GM18867 (cell line): Measurements from ENCODE around the gene TUBE1.

Experiments
- ATAC-seq: cut with Tn5 transposase; IDR thresholded peaks from one replicate; pipeline ENCODE4 v1.9.1; 2021; ENCODE audit warnings: mild to moderate bottlenecking, moderate library complexity; ENCODE audit not compliant: unreplicated experiment

The TUBE1 gene

GRCh38 chr6:112037783-112038216 lies 49.5 kb downstream of the TUBE1 start:
- ATAC-seq = no peak

- ATAC-seq = no peak
These were observed 51.1 kb downstream of the TUBE1 start for GRCh38 chr6:112036088-112036637.

DNA sequence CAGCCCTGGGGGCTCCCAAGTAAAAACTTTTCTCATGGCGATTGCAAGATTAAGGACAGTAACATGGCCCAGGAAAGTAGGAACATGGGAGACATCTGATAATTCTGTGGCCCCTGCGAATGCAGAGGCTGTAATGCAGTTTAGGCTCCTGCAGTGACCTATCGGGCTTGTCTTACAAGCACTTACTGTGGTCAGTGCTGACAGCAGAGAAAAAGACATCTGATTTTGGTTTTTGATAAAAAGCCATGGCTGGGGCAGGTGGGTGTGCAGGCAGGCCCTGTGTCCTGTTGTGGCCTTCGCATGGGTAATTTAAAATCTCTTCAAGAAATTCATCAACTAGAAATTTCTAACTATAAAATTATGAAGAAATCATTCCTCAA lies 52.7 kb downstream of the TUBE1 start:
- ATAC-seq = no peak

GRCh38 chr6:112033791-112034615 lies 53.3 kb downstream of the TUBE1 start:
- ATAC-seq = no peak

DNA sequence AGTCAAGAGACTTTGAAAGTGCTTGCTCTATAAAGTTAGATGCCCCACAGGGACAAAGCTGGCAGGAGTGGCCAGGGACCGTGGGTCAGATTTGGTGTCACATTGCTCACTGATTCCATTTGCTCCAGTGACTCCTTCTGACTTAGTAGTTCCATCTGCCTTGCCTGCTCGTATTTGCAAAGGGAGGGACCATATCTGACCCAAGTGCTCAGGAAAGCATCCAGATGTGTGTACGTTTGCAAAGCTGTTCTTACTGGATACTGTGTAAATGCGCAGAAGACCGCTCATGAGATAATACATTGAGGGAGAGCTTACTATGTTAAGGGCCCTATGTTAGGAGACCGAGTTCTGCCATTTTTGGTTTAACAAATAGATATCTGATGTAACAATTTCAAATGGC lies 54.6 kb downstream of the TUBE1 start:
- no peak for ATAC-seq

DNA sequence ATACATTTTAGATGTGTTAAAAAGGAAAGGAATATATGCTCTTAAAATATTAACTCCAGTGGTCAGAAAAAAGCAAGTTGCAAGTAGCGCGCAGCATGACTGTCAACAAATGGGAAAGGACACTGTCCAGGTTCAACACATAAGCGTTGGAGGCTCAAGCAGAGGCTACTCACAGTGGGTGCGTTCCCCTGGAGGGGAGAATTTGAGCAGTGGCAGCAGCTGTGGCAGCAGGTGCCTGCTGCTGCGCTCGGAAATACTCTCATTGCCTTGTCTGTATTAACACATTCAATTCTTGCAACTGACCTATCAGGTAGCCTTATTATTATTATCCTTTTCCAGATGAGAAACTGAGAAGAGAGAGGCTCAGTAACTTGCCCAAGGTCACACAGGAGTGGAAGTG lies 55.3 kb downstream of the TUBE1 start:
- no peak for ATAC-seq

GRCh38 chr6:112030961-112031660 lies 56.2 kb downstream of the TUBE1 start:
- ATAC-seq = no peak

- no peak for ATAC-seq
These were observed 56.9 kb downstream of the TUBE1 start for GRCh38 chr6:112030206-112030960.

DNA sequence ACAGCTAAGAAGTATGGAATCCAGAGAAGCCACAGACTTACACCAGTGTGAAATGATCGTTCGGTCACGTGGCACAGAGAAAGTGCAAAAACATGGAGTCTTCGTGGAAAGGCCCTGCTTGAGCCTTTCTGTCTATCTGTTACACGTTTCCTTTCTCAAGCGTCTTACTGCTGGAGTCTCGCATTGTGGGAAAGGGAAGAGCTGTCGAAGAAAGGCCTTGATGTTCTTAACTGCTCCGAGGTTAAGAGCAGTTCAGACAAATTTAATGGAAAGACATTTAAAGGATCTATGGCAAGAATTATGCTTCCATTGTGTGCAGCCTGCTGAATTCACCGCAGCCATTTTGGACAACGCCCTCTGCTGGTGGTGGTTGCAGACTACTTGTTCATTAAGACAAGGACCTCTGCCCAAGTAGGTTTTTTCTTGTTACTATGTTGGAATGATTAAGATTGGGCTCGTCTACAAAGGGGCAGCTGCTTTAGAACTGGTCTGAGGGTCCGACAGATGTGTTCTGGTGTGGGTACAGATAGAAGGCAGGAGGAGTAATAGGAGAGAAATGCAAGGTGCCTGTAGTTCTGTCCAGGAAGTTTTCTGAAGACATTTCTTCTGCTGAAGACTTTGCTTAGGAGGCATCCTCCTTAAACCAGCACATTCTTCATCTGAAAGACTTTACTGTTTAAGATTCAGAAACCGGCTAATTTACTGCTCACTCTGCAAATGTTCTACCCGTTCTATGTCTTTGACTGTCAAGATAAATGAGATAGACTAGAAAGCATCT lies 58.0 kb downstream of the TUBE1 start:
- ATAC-seq = no peak

- ATAC-seq = peak; percentile 72
These were observed 59.2 kb downstream of the TUBE1 start for GRCh38 chr6:112027942-112028674.

DNA sequence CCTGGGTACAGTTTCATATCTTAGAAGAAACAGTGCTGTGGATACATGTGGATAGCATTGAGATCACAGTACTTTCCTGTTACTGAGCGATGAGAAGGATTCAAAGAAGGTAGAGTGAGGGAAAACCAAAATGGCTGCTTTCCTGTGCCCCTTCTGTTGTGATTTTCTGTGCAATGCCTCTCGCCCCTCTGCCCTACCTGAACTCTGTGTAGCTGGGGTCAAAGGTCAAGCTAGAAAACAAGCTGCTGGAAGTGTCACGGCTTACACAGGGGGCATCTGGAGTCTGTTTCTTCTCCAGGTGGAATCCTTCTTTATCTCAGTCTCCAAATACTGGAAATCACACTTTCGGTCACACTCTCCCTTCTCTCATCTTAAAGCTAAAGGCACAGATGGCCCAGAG lies 60.3 kb downstream of the TUBE1 start:
- ATAC-seq = no peak

GRCh38 chr6:112024464-112024863 lies 62.8 kb downstream of the TUBE1 start:
- no peak for ATAC-seq

- ATAC-seq = no peak
These were observed 64.5 kb downstream of the TUBE1 start for GRCh38 chr6:112022749-112023148.

DNA sequence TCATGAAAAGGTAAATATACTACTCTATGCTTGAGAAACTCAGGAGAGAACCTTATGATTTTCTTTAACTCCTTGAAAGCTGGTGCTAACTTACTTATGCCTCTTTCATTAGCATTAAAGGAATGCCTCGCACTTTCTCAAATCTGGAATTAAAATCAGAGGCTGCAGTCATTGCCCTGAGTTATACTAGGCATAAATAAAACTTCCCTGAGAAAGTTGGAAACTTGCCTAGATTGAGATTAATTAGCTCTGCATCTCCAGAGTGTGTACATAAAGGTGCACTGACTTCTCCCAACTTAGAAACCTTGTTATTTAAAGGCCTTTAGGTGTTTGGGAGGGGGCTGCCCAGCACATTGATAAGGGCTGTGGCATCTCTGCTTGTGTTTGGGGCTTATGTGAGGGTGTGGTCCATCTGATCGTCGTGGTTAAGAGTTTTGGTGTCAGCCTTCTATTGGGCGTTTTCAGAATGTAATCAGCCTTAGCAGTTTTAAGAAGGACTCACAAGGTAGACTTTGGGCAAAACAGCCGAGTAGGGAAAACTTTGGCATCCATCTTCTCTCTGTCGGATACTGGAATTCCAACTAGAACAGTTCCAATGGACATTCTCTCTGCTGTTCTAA lies 65.5 kb downstream of the TUBE1 start:
- no peak for ATAC-seq
